Anterior cingulate cortex (tissue), 58 donors: ENCODE measurements around the gene HHATL.

Source experiments
- DNase-seq, 58 donors: peaks; one replicate each; lab custom pipeline; 2025; lab: John Stamatoyannopoulos, UW

HHATL gene

DNA sequence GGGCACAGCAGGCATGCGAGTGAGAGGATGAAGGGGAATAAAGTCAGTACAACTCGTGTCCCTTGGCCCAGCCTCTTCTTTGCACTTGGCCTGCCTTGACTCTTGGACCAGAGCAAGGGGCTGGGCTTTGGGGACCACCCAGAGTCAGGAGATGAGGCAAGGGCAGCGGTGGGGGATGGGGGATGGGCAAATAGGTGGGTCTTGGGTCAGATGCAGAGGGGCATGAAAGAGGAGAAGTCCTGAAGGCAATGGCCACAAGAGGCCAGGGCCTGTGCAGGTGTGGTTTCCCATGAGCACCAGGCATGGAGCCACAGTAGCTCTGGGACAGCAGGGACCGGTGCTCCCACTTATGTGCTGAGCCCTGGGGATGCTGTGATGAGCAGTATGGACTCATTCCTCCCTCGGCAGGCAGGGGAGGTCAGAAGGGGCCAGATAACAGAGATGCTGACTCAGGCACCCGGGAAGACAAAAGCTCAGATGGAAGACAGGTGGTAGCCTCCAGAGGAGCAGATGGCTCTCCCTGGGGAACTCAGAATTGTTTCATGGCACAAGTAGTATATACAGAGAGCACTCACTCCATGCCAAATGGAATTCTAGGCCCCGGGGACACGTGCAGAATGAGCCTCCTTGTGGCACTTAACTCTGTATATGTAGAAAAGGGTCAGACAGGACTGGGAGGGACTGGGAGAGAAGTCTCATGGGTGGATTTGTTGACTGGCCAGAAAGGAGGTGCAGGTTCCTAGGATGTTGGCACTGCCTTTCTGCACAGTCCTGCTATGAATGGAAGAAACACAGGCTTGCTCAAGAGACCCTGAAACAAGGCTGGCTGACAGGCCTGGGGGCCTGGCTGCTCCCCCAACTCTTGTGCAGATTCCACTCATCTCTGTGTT is 34.8 kb downstream of the HHATL start:
- DNase-seq = no peak

DNA sequence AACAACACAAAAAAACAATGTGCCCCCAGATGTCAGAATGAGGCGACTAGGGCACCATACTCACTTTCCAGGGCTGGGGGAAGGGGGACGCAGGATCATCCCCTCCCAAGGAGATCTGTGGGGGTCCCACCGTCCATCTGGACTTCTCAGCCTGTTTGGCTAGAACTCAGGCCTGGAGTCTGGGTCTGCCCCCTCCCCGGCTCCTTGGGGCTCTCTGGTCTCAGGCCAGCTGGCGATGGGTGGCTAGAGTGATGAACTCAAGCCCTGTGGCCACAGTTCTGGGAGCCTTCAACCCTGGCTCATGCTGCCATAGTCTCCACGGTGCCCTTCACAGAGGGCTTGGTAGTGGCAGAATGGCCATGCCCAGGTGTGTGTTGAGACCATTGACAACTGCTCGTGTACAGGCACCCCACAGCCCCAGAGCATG is 35.5 kb downstream of the HHATL start:
- DNase-seq = no peak

DNA sequence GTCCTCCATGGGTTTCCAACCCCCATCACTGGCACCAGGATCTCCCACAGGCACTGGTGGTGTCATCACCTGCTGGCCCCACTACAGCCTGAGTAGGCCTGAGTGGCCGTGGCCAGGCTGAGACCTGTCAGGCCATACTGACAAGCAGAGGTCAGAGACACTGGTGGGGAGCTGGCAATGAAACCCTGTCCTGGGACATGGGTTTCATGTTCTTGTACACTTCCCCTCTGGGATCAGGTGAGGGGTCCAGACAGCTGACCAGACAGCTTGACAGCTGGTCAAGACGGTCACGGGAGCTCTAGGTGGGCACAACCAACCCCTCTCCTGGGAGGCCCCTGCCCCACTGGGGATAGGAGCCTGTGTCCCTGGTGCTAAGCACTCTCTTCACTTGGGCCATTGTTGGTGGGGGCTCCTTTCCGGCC is 36.0 kb downstream of the HHATL start:
- DNase-seq = no peak

DNA sequence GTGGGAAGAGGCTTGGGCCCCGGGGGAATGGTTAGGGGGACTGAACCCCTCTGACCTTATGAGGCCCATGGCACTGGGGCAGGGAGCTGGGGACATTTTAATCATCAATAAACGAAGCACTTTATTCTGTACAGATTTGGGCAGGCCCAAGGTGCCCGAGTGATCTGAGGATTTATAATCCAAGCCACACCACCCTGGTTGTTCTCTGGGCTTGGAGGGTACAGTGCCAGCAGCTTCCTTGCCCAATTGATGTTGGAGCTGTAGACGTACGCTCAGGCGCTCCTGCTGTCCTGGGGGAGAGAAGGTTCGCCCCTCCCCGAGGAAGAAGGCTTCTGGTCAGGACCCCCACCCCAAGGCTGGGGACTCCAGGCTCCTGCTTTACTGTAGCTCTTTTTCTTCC is 36.6 kb downstream of the HHATL start:
- DNase-seq = no peak

DNA sequence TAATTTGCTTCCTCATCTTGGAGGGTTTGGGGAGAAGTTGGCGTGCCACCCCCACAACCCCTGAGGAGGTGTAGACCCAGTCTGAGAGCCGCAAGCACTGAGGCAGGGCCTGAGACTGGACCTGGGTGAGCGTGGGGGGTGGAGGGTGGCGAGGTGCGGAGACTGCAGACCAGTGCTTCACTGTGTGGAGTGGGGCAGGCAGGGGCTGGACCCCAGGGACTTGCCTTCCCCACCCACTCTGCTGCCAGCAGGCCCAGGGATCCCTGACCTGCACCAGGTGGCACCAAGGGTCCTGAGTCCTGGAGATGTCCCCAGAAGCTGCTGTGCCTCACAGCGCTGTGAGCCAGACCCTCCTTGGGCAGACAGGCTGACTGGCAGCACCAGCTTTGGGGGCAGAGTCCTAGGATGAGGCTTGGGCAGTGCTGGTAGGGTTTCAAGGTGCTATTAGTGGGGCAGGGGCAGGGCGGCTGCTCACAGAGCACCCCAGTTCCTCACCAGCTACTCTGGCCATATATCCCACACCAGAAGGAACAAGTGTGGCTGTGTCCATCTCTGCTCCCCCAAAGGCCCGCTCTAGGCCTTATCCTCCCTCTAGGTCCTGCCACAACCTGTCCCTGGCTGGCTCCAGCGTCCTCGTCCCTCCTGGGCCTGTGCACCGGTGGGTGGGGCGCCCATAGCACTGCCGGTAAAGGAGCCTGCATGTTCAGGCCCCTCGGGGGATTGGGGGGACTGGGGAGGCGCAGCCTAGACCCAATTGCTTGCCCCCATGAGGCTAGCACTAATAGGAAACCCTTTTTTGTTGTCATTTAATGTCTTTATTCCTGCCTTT is 37.3 kb downstream of the HHATL start:
- no peak for DNase-seq

DNA sequence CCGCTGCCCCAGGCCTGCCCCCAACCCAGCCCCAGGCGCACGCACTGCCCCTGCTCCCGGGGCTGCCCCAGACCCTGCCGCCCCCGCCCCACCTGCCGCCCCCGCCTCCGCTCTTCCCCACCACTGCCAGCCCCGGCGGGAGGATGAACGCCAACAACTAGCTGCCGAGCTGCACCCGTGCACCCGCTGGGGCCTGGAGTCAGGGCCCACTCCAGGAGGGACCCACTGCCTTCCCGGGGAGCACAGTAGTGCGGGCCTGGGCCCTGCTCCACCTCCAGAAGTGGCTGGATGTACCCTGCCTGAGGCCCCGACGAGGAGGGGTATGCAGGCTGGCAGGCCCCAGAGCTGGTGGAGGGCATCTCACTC is 38.2 kb downstream of the HHATL start:
- no peak for DNase-seq

DNA sequence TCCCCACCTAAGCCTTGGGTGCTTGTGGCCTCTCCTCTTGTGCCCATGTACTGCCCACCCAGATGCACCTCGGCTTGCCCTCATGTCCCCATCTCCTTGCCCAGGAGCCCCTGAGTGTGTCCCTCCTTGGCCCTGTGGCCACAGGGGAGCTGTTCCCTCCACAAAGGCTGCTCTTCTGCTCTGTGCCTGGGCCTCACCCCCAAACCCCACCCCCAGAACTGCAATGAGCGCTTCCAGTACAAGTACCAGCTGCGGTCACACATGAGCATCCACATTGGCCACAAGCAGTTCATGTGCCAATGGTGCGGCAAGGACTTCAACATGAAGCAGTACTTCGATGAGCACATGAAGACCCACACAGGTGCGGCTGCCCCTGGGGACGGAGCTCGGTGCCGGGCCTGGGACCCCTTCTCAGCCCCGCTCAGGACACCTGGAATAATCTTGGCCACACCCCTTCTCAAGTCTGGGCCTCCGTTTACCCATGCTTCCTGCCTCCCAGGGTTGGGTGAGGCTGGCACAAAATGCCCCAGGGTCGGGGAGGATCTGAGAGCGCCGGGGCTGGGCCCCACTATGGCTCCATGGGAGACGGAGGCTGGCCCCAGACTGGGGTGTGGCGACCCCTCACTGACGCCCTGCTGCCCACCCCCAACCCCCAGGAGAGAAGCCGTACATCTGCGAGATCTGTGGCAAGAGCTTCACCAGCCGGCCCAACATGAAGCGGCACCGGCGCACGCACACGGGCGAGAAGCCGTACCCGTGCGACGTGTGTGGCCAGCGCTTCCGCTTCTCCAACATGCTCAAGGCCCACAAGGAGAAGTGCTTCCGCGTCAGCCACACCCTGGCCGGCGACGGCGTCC is 38.8 kb downstream of the HHATL start:
- DNase-seq = no peak

DNA sequence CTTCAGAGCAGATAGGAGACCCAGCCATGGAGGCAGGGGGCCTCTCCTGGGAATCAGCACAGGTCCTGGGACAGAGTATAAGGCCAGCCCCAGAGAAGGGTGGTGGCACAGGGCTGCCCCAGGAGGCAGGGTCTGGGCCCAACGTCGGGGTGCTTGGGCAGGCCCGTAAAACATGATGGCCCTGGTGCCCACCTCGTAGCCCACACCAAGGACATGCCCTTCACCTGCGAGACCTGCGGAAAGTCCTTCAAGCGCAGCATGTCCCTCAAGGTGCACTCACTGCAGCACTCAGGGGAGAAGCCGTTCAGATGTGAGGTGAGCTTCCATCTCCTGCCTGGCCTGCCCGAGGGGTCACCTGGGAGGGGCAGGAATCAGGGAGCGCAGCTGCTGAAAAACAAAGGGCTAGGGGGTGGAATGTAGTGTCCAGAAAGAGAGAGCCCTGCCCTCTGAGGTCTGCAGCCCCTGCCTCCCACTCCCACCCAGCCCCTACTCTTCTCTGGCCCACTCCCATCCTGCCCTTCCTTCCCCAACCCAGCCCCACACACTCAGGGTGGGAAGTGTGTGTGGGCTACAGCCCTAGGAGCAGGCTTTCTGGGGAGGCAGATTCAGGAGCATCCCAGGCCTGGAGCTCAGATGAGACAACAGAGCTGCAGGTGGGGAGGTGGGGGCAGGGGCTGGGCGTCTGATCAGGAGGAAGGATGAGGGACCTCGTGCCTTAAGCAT is 39.6 kb downstream of the HHATL start:
- DNase-seq = no peak

DNA sequence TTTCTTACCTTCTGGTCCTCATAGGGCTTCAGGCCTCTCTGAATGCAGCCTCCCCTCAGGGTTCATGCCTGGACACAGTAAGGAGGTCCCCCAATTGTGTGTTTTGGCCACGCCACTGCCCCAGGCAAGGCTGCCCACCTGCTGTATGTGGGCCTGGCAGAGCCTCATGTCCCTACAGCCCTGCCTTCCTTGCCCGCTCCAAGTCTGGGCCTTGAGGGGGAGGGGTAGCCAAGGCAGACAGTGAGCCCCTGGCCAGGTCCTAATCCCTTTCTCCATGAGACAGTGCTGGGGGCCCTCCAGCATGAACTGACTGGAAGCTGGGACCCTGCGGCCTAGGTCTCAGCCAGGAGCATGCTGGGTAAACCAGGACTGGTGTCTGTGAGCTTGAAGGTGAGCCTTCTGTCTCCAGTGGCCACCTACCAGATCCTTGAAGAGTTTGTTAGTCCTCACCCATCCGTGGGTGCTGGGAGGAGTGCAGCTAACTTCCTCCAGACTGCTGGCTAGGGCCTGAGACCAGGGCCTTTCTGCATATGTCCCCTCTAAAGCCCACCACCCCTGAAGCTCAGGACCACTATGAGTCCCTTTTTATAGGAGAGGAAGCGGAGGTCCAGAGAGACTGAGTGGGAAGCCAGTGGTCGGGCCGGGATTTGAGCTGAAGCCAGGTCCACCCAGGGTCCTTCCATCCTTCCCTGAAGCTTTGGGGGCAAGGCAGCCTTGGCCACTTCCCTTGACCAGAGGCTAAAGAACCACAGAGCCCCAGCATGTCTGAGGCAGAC is 40.4 kb downstream of the HHATL start:
- no peak for DNase-seq

DNA sequence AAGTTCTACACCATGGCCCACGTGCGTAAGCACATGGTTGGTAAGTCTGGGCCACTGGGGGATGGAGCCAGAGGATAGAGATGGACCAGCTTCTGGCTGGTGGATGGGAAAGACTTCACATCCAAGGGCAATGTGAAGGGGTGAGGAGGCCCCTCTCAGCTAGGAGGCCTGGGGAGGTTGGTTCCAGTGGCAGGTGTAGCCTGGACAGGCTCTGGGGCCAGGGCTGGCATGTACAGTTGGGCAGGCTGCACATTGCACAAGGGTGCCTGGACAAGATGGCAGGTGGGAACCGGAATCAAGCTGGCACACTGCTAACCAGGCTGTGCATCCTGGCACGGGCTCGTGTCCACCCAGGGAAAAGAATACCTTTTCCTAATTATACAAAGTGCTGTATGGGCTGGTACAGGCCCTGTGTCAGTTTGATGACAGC is 41.0 kb downstream of the HHATL start:
- DNase-seq = no peak

DNA sequence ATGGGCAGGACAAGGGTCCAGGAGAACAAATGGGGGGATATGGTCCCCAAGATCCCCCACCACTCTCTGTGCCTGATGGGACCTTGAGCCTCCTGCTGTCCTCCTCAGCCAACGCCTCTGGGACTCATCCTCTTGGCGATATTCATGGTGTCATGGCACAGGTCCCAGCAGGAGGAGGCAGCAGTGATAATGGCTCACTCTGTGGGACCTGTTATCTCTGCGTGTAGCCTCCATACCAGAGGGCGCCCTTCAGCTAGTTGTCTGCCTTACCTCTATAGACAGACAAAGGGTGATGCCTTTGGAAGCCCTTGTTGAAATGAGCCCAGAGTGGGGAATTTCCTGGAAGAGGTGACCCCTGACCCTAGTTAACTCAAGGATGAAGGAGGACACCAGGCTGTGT is 41.7 kb downstream of the HHATL start:
- no peak for DNase-seq

DNA sequence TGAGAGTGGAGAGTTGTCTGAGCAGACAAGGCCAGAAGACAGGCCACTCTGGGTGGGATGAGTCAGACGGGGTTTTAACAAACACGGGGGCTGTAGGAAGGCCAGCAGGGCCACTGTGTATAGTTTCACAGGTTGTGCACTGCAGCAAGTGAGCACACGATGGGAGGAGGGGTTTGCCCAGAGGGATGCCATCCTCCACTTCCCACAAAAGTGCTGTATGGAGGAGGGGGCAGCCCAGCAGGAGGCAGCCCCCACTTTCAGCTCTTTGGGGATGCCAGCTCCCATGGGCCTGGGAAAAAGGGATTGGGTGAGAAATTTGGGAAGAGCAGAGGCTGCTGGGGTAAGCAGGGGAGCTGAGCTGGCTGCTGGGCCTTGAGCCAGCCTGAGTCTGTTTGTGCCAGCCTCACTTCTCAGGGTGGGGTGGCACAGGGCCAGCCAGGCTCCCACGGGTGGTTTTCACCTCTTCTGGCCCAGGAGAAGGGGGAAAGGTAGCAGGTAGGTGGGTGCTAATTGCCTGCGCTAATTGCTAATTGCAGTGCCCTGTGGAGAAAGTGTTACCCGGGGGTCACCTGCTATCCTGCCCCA is 42.4 kb downstream of the HHATL start:
- DNase-seq = peak in 4 of 58 donors; percentile 31 to 54 (median 46)

DNA sequence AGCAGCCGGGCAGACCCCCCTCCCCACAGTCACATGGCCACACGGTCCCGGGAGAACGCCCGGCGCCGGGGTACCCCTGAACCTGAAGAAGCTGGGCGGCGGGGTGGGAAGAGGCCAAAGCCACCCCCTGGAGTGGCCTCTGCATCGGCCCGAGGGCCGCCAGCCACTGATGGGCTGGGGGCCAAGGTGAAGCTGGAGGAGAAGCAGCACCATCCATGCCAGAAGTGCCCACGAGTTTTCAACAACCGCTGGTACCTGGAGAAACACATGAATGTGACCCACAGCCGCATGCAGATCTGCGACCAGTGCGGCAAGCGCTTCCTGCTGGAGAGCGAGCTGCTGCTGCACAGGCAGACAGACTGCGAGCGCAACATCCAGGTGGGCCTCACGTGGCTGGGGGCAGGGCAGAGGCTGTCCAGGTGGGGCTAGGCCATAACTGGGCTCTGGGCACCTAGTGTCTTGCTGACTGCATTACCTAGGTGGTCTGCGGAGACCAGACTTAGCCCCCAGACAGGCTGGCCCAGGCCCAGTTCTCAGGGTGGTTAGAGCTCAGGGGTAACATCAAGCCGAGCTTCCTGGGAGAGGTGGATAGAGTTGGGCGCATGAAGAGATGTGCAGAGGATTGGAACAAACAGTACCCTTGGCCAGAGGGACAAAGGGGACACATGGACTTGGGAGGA is 43.0 kb downstream of the HHATL start:
- DNase-seq = peak in 1 of 58 donors; percentile 48

DNA sequence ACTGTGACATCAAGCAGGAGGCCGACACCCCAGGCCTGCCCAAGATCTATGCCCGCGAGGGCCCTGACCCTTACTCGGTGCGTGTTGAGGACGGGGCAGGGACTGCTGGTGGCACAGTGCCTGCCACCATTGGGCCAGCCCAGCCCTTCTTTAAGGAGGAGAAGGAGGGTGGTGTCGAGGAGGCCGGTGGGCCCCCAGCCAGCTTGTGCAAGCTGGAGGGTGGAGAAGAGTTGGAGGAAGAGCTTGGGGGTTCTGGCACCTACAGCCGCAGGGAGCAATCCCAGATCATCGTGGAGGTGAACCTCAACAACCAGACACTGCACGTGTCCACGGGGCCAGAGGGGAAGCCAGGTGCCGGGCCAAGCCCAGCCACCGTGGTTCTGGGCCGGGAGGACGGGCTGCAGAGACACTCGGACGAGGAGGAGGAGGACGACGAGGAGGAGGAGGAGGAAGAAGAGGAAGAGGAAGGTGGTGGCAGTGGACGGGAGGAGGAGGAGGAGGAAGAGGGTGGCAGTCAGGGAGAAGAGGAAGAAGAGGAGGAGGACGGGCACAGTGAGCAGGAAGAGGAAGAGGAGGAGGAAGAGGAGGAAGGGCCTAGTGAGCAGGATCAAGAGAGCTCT is 43.7 kb downstream of the HHATL start:
- DNase-seq = no peak

DNA sequence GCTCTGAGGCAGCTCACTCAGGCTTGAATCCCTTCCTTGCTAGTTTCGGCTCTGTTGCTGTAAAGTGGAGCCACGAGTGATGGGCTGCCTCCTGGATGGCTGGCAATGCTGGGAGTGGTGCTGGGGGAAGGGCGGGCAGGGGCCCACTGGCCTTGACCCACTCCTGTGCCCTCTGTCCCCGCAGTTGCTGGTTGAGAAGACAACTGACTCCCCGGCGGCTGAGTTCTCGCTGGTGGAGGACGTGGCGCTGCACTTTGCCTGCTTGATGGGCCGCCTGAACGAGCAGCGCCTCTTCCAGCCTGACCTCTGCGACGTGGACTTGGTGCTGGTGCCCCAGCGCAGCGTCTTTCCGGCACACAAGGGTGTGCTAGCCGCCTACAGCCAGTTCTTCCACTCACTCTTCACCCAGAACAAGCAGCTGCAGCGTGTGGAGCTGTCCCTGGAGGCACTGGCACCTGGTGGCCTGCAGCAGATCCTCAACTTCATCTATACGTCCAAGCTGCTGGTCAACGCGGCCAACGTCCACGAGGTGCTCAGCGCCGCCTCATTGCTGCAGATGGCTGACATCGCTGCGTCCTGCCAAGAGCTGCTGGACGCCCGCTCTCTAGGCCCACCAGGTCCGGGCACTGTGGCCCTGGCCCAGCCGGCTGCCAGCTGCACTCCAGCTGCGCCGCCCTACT is 44.4 kb downstream of the HHATL start:
- peak in 10 of 58 donors; percentile 32 to 74 (median 57) for DNase-seq

DNA sequence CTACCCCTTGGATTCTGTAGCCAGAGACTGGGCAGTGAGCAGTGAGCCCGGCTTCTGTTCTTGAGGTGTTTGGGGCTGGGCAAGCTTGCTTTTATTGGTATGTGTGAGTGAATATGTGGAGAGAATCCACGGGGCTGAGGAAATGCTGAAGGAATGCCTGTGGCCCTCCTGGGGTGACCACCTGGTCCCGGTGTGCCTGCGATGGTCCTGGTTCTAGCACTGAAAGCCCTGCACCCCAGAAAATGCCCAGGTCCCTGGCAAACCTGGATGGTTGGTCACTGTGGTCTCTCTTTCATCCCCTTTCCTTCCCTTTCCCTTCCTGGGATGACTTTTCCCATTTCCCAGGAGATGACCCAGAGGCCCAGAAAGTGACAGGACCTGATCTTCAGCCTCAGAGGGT is 44.9 kb downstream of the HHATL start:
- DNase-seq = no peak
